K562 (cell line): Measurements from ENCODE around the gene RPL3. TPM values are rescaled to one million over a fixed set of nuclear protein-coding genes. Genes with fewer than 3 reads are reported as not detected.

ENCODE experiments used
- AFF4 ChIP-seq: sonication (generic); formaldehyde crosslinking; IDR thresholded peaks from 2 replicates; pipeline ENCODE4 v1.8.0; 2023; ENCODE audit warnings: mild to moderate bottlenecking, missing genetic modification reagents
- BHLHE40 ChIP-seq: IDR thresholded peaks from 2 replicates; pipeline ENCODE4 v1.6.1; 2011; ENCODE audit warnings: low read length, improper control_type of control experiment
- CEBPZ ChIP-seq: fragments of 150-350 bp; IDR thresholded peaks from 2 replicates; pipeline ENCODE4 v1.6.1; 2014; ENCODE audit warnings: low read depth, mild to moderate bottlenecking, low read length, borderline replicate concordance
- CREB1 ChIP-seq, 2 experiments: sonication (generic) in 1 of 2; formaldehyde crosslinking in 1 of 2; IDR thresholded peaks; 2 replicates each; pipeline versions ENCODE4 v1.6.1 to v1.8.0; 2012 to 2022; ENCODE audit warnings: inconsistent platforms in 1 of 2, mild to moderate bottlenecking in 1 of 2, missing genetic modification reagents in 1 of 2, moderate library complexity in 1 of 2
- CTCFL ChIP-seq: IDR thresholded peaks from 2 replicates; pipeline ENCODE4 v1.6.1; 2011; ENCODE audit warnings: borderline replicate concordance, low read depth, mild to moderate bottlenecking, moderate library complexity, low read length; ENCODE audit not compliant: insufficient read depth, poor library complexity, severe bottlenecking
- DMBX1 ChIP-seq: fragments of 250-450 bp; sonication (Bioruptor Pico); IDR thresholded peaks from 2 replicates; pipeline ENCODE4 v1.8.0; 2022; ENCODE audit warnings: inconsistent platforms, mild to moderate bottlenecking, moderate library complexity, borderline replicate concordance
- HDAC3 ChIP-seq: fragments of 450-650 bp; IDR thresholded peaks from 2 replicates; pipeline ENCODE4 v1.6.1; 2018; ENCODE audit warnings: borderline replicate concordance, mild to moderate bottlenecking, moderate library complexity; ENCODE audit not compliant: partially characterized antibody
- L3MBTL2 ChIP-seq: fragments of 450-650 bp; IDR thresholded peaks from 2 replicates; pipeline ENCODE4 v1.6.1; 2016; ENCODE audit warnings: mild to moderate bottlenecking, moderate library complexity
- NBN ChIP-seq: fragments of 450-650 bp; IDR thresholded peaks from 2 replicates; pipeline ENCODE4 v1.6.1; 2016; ENCODE audit warnings: low read depth, mild to moderate bottlenecking
- PATZ1 ChIP-seq: fragments of 250-450 bp; sonication (Bioruptor Pico); IDR thresholded peaks from 2 replicates; pipeline ENCODE4 v1.5.0; 2020; ENCODE audit warnings: mild to moderate bottlenecking, borderline replicate concordance
- ZNF217 ChIP-seq: sonication (generic); formaldehyde crosslinking; IDR thresholded peaks from 2 replicates; pipeline ENCODE4 v1.8.0; 2022; ENCODE audit warnings: mild to moderate bottlenecking, missing genetic modification reagents
- ZNF23 ChIP-seq: fragments of 250-450 bp; sonication (Bioruptor Pico); IDR thresholded peaks from 2 replicates; pipeline ENCODE4 v1.4.0; 2020; ENCODE audit warnings: mild to moderate bottlenecking
- ZNF583 ChIP-seq: fragments of 250-450 bp; sonication (Bioruptor Pico); IDR thresholded peaks from 2 replicates; pipeline ENCODE4 v1.4.0; 2020
- polyA plus RNA-seq, 8 experiments: library from polyadenylated mRNA; depleted of rRNA in 4 of 8; stranded (reverse) in 5 of 8; unstranded in 3 of 8; fragments of >200 nt; fragmentation: Nextera tagmentation in 2 of 8; fragmentation: Illumina TruSeq in 1 of 8; extraction: Ambion mirVana in 2 of 8; extraction: Trizol in 1 of 8; gene quantifications; 2 replicates each; pipeline versions ENCODE4 v1.2.1 to v1.2.3, GENCODE V29; 2011 to 2014; ENCODE audit warnings: inconsistent platforms in 1 of 8, missing spikeins in 1 of 8
- total RNA-seq, 7 experiments: library from RNA; depleted of rRNA in 6 of 7; stranded (reverse); fragments of >200 nt in 6 of 7; fragmentation: Illumina TruSeq in 2 of 7; extraction: Trizol in 2 of 7; gene quantifications; 2 replicates each; pipeline versions ENCODE4 v1.2.1 to v1.2.3, GENCODE V29; 2011 to 2021; ENCODE audit warnings: low replicate concordance in 1 of 7

RPL3 gene
- total and polyA plus RNA-seq, 9 of the 15 experiments (the other 6 are each of a cell fraction or from before 2014, with no cell fraction given) = 1,624 to 4,066 (median 2,565) TPM

GRCh38 chr22:39316440-39317083 is 2.9 kb downstream of the RPL3 start (continued):
- TF ChIP-seq AFF4 (peak; percentile 61; the same call in 1 of the 2 replicates), CREB1 (IDR thresholded peaks at IDR 0.05) (no peak), CREB1 (CRISPR knock-in tag; IDR thresholded peaks at IDR 0.05) (0 out of 2 replicates have a peak, but pooled peaks have one; percentile 24), L3MBTL2 (no peak), BHLHE40 (peak; percentile 90), NBN (no peak), HDAC3 (no peak), PATZ1 (CRISPR knock-in tag) (no peak), ZNF217 (CRISPR knock-in tag) (no peak), ZNF583 (no peak), CEBPZ (no peak), CTCFL (peak; percentile 53), DMBX1 (CRISPR knock-in tag) (no peak), ZNF23 (CRISPR knock-in tag) (no peak)
